Measurements from ENCODE around the gene ATP6V0D1.
"Not testable (repeated sequence)": the region's sequence is repeated elsewhere in the genome, so short reads cannot be mapped to it uniquely, and the experiment has no call there.

Gene ATP6V0D1

DNA sequence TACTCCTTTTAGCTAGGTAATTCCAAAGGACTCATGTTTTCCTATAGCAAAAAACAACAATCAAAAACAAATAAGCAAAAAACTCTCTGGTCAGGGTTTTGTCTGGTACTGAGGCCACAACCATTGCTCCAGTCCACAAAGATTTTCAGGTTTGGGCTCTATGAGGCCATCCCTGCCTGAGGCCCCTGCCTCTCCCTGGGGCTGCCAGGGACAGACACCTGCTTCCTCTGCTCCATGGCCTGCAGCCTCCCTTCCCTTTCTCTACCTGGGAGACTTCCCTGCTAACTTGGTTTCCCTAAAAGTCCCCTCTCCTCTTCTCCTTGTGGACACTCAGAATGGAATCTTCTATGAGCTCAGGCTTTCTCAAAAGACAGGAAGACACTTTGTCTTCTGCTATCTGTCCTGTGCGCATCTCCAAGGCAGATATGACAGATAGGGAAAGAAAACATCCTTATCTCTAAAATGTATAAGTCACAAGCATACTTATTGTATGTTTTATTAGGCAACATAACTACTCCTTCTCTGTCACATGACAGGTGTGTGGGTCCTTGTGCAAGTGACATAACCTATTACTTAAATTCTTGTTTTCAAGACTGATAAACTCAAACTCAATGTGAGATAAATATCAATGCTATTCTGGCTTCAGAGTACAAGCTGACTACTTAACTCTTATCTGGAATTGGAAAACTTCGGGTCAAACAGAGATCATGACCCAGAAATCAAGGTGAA lies 63.5 kb downstream of the ATP6V0D1 start:
- H3K9me3 ChIP-seq (ENCODE audit: low read length): no peaks in the 10 kb centered on the region
- no peaks in the 10 kb centered on the region for H3K27me3 ChIP-seq (ENCODE audit: insufficient read depth, low read length)
- H2AFZ ChIP-seq (ENCODE audit: low read depth, low read length): no peak overlapping the region
- H3K4me3 ChIP-seq (ENCODE audit: low read length): no peak overlapping the region
- H3K4me1 ChIP-seq (ENCODE audit: insufficient read depth, low read length): peaks cover 2% of the 10 kb centered on the region
- no peaks in the 10 kb centered on the region for H3K36me3 ChIP-seq (ENCODE audit: insufficient read depth, low read length)

DNA sequence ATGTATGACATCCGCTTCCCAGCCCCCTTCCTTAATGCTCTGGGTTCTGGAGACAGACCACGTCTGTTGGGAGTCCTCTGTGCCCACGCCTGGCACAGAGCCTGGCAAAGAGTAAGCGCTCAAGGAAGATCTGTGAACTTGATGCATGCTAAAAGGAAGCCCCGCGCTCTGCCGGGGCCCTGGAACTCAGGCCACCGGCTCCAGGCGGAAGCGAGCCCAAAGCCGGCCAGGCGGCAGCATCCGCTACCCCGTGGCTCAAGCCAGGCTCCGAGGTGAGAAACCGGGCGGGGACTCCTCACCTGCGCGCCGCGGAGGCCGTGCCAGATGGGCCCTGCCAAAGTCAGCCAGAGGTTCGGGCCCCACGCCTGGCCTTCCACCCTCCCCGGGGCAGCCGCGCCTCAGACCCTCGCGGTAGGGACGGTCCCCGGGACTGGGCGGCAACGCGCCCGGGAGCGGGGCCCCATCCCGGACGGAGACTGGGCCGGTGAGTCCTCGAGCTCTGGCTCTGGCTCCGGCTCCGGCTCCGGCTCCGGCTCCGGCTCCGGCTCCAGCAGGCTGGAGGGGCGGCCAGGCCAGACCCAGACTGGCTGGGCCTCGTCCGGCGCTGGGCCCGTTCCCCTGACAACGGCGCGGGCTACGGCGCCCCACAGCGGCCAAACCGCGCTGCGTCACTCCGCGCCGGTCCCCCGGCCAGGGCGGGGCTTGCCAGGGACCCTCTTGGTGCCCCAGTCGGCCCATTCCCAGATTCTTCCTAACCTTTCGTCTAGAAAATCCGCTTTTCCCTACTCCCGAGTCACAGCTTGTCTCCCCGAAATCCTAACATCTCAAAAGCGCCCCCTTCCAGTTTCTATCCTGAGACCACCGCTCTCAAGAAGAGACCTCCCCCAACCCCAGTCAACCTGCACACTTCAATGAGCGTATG lies 64.8 kb downstream of the ATP6V0D1 start, which contains the start of gene ZDHHC1:
Gene ZDHHC1 (minus strand): TSS at position 606 of the 922 bp plus-strand sequence. CDS start 8,702 bp downstream, outside the sequence.
- peak within 1 kb of the TSS; percentile 70 for H2AFZ ChIP-seq (ENCODE audit: low read depth, low read length)
- peak within 1 kb of the TSS; percentile 65 for H3K4me3 ChIP-seq (ENCODE audit: low read length)
- no peaks in the 10 kb centered on the region for H3K36me3 ChIP-seq (ENCODE audit: insufficient read depth, low read length)
- peaks cover 2% of the 10 kb centered on the region for H3K4me1 ChIP-seq (ENCODE audit: insufficient read depth, low read length)
- H3K9me3 ChIP-seq (ENCODE audit: low read length): no peaks in the 10 kb centered on the region
- H3K27me3 ChIP-seq (ENCODE audit: insufficient read depth, low read length): no peaks in the 10 kb centered on the region

DNA sequence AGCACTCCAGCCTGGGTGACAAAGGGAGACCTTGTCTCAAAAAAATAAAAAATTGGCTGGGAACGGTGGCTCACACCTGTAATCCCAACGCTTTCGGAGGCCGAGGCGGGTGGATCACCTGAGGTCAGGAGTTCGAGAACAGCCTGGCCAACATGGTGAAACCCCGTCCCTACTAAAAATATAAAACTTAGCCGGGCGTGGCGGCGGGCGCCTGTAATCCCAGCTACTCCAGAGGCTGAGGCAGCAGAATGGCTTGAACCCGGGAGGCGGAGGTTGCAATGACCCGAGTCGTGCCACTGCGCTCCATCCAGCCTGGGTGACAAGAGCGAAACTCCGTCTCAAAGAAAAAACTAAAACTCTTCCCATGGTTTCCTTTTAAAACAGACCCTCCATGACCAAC lies 65.5 kb downstream of the ATP6V0D1 start:
- not testable (repeated sequence) for H3K4me1 ChIP-seq (ENCODE audit: insufficient read depth, low read length); H3K27me3 ChIP-seq (ENCODE audit: insufficient read depth, low read length); H3K36me3 ChIP-seq (ENCODE audit: insufficient read depth, low read length); H3K9me3 ChIP-seq (ENCODE audit: low read length)
- peak overlapping the region; percentile 70 for H2AFZ ChIP-seq (ENCODE audit: low read depth, low read length)
- H3K4me3 ChIP-seq (ENCODE audit: low read length): peak overlapping the region; percentile 65

DNA sequence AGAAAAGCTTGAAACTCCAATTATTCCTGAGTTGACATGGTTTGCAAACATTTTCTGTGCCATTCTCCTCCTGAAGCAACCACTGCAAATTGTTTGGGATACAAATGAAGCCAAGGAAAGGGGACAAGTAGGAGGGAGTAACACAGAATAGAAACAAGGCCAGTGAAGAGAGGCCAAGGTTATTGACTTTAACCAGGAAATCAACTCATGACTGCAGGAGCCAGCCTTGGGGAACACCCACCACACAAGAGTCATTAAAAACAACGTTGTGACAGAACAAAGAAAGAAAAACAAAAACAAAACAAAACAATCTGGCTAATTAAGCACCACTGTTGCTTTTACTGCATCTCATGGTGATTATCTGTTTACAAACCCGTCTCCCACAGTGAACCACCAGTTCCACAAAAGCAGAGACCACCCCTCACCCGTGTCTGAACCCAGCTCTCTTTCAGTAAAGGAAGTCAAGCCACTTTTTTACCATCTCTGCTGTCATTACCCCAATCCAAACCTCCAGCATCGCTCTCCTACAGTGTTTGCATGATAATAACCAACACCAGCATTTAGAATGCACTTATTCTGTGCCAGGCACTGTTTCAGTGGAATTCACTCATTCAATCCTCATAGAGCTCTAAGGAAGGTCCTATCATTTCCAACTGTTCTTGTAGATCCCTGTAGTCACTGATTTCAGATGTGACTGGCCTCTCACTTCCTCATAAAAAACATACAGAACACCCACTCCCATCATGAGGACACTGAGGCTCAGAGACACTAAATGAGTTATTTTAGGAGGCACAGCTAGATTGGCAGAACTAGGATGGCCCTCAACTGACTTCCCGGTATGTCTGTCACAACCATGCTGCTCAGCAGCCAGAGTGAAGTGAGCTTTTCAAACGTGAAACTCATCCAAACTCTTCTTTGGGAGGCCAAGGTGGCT lies 66.7 kb downstream of the ATP6V0D1 start:
- Histone ChIP-seq H3K4me1 (ENCODE audit: insufficient read depth, low read length) (peaks cover 2% of the 10 kb centered on the region), H3K27me3 (ENCODE audit: insufficient read depth, low read length) (no peaks in the 10 kb centered on the region), H3K9me3 (ENCODE audit: low read length) (no peaks in the 10 kb centered on the region), H2AFZ (ENCODE audit: low read depth, low read length) (no peak overlapping the region), H3K36me3 (ENCODE audit: insufficient read depth, low read length) (no peaks in the 10 kb centered on the region), H3K4me3 (ENCODE audit: low read length) (no peak overlapping the region)

DNA sequence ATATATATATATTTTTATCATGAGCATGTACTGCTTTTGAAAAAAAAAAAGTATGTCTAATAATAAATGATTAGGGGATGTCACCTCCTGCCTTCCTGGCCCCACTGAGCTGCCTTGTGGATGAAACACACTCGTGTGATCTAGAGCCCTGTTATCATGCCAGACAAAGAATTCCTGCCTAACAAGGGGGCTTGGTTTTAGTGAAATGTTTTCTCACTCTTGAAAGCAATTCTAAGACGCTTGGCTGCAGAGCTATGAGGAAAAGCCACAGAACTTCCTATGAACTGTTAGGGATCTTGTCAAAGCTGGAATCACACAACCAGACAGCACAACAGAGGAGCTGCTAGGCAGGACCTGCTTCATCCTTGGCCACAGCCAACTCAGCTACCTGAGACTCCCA lies 68.7 kb downstream of the ATP6V0D1 start:
- Histone ChIP-seq H3K4me3 (ENCODE audit: low read length) (no peak overlapping the region), H3K4me1 (ENCODE audit: insufficient read depth, low read length) (peaks cover 2% of the 10 kb centered on the region), H3K27me3 (ENCODE audit: insufficient read depth, low read length) (no peaks in the 10 kb centered on the region), H2AFZ (ENCODE audit: low read depth, low read length) (no peak overlapping the region), H3K9me3 (ENCODE audit: low read length) (no peaks in the 10 kb centered on the region), H3K36me3 (ENCODE audit: insufficient read depth, low read length) (no peaks in the 10 kb centered on the region)

DNA sequence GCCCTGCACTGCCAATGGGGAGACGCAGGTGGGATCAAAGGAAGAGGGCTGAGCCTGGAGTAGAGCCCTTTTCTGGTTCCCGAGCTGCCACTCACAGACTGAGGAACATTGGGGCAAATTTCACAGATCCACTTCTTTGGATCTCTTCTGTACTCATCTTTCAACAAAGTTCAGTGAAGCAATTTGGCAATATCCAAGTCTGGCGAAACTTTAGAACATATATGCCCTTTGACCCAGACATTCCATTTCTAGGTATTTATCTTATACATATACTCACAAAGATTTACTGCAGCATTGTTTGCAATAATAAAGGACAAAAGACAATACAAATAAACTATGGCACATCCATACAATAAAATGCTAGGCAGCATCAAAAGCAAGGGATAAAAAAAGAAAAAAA lies 69.6 kb downstream of the ATP6V0D1 start:
- Histone ChIP-seq H3K27me3 (ENCODE audit: insufficient read depth, low read length) (no peaks in the 10 kb centered on the region), H3K9me3 (ENCODE audit: low read length) (no peaks in the 10 kb centered on the region), H3K4me1 (ENCODE audit: insufficient read depth, low read length) (peaks cover 2% of the 10 kb centered on the region), H3K36me3 (ENCODE audit: insufficient read depth, low read length) (no peaks in the 10 kb centered on the region), H2AFZ (ENCODE audit: low read depth, low read length) (no peak overlapping the region), H3K4me3 (ENCODE audit: low read length) (no peak overlapping the region)

DNA sequence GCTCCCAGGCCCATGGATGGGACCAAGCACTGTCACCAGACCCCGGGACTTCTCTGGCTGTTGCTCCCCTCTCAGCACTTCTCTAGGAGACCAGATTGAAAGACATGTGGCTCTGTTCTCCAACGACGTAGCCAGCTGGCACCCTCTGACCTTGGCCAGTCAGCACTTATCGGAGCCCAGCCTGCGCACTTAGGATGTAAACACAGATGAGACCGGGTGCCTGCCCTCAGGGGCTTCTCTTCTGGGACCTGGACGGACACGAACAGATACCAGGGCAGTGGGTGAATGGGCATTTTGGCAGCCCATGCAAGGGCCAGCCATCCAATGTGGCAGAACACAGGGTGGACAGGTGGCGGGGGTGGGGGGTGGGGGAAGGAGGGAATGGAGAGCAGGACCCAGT lies 71.3 kb downstream of the ATP6V0D1 start:
- H3K4me3 ChIP-seq (ENCODE audit: low read length): no peak overlapping the region
- no peaks in the 10 kb centered on the region for H3K9me3 ChIP-seq (ENCODE audit: low read length)
- no peaks in the 10 kb centered on the region for H3K36me3 ChIP-seq (ENCODE audit: insufficient read depth, low read length)

DNA sequence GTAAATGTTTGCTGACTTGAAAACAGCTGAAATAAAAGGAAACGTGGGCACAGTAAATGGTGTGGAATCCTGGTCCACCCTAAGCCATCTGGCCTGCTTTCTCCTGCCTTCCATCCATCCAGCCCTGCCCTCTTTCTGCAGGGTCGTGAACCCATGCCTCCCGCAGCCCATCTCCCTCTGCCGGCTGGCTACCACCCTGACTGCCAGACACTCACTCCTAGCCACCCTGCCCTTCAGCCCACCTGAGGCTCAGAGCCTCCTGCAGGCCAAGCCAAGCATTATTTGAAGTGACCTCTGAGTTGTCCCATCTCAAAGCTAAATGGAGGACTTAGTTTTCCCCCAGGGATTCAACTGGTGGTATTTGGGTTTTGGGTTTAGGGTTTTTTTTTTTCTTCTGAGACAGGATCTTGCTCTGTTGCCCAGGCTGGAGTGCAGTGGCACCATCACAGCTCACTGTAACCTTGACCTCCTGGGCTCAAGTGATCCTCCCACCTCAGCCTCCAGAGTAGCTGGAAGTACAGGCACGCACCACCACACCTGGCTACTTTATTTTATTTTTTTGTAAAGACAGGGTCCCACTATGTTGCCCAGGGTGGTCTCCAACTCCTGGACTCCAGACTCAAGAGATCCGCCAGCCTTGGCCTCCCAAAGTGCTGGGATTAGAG lies 73.0 kb downstream of the ATP6V0D1 start:
- Histone ChIP-seq H2AFZ (ENCODE audit: low read depth, low read length) (no peak overlapping the region), H3K9me3 (ENCODE audit: low read length) (no peaks in the 10 kb centered on the region), H3K36me3 (ENCODE audit: insufficient read depth, low read length) (no peaks in the 10 kb centered on the region), H3K4me1 (ENCODE audit: insufficient read depth, low read length) (no peaks in the 10 kb centered on the region), H3K4me3 (ENCODE audit: low read length) (no peak overlapping the region), H3K27me3 (ENCODE audit: insufficient read depth, low read length) (no peaks in the 10 kb centered on the region)

More for the DNA sequence above, 71.3 kb downstream of the ATP6V0D1 start:
- H2AFZ ChIP-seq (ENCODE audit: low read depth, low read length): no peak overlapping the region
- H3K4me1 ChIP-seq (ENCODE audit: insufficient read depth, low read length): no peaks in the 10 kb centered on the region
- no peaks in the 10 kb centered on the region for H3K27me3 ChIP-seq (ENCODE audit: insufficient read depth, low read length)

DNA sequence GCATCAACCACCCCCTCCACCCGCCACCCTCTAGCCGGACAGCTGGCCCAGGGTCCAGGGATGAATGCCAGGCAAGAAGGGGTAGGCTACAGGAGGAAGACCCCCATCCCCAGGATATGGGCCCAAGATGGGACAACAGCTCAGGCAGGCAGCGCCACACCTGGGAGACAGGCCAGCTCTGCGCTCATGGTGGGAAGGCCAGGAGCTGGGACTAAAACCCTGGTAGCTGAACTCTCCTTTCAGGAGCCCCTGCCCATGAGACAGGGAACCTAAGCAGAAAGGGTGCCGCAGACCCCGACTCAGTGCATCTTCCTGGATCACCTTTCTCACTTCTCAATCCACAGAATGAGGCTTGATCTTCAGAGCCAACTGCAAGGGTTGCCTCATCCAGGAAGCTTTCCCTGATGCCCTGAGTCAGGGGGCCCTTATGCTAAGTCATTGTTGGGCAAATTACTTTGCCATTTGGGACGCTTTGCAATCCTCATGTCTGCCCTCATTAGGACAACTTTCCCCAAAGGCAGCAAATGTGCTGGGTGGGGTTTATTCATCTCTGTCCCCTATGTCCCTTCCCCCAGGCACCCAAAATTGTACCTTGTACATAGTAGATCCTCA lies 73.7 kb downstream of the ATP6V0D1 start:
- H3K27me3 ChIP-seq (ENCODE audit: insufficient read depth, low read length): no peaks in the 10 kb centered on the region
- no peak overlapping the region for H3K4me3 ChIP-seq (ENCODE audit: low read length)
- no peak overlapping the region for H2AFZ ChIP-seq (ENCODE audit: low read depth, low read length)
- H3K9me3 ChIP-seq (ENCODE audit: low read length): no peaks in the 10 kb centered on the region
- no peaks in the 10 kb centered on the region for H3K36me3 ChIP-seq (ENCODE audit: insufficient read depth, low read length)
- peaks cover 2% of the 10 kb centered on the region for H3K4me1 ChIP-seq (ENCODE audit: insufficient read depth, low read length)

DNA sequence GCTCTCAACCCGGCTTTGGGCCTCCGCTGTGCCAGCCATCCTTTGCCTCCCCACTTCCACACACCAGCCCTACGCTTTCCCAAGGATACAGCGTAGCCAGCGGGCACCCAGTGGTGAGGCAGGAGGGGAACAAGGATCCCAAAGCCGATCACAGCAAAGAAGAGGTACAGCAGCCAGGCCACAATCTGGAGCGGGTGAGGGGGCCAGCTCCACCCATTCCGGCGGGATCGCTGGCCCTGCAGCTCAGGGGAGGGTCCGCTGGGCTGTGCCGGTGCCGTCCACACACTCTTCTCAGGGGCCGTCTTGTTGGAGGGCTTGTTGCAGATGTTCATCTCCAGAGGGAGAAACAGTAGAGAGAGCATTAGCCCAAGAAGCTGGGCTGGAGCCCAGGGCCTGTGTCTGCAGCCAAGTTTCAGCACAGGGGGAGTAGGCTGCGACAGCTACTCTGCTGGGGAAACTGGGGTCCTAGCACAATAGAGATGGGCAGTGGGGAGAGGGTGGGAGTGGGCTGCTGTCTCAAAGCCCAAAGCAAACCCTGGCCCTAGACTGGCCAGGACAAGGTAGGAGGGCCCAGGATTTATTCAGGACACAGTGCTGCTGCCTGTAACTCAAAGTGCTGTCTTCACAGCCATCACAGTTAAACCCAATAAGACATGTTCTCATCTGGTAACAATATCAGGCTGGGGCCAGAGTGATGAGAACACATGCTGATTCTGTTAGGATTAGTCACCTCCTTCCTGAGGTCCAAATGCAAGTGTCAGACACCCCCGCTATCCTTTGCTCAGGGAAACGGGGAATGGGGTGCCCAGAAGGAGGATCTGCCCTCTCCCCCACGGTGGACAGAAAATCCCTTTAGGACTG lies 74.6 kb downstream of the ATP6V0D1 start:
- Histone ChIP-seq H3K4me3 (ENCODE audit: low read length) (no peak overlapping the region), H3K9me3 (ENCODE audit: low read length) (no peaks in the 10 kb centered on the region), H3K4me1 (ENCODE audit: insufficient read depth, low read length) (peaks cover 6% of the 10 kb centered on the region), H3K27me3 (ENCODE audit: insufficient read depth, low read length) (no peaks in the 10 kb centered on the region), H2AFZ (ENCODE audit: low read depth, low read length) (no peak overlapping the region), H3K36me3 (ENCODE audit: insufficient read depth, low read length) (no peaks in the 10 kb centered on the region)

DNA sequence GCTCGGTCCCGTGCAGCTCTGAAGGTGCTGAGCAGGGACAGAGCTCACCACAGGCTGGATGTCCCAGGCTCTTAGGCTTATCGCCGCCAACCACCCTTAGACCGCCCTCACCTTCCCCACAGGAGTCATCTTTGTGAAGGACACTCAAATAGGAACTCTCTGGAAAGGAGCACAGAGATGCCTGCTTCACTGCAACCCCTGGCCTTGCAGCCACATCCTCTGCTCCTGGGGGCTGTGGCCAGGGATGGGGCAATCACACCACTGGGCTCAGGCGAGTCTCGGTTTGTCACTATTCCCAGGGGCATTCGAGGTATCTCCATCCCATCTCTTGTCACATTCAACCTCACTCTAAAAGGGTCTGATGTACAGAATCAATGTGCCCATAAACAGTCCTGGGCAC lies 75.6 kb downstream of the ATP6V0D1 start:
- Histone ChIP-seq H3K27me3 (ENCODE audit: insufficient read depth, low read length) (no peaks in the 10 kb centered on the region), H3K4me1 (ENCODE audit: insufficient read depth, low read length) (peaks cover 6% of the 10 kb centered on the region), H3K4me3 (ENCODE audit: low read length) (no peak overlapping the region), H2AFZ (ENCODE audit: low read depth, low read length) (no peak overlapping the region), H3K36me3 (ENCODE audit: insufficient read depth, low read length) (no peaks in the 10 kb centered on the region), H3K9me3 (ENCODE audit: low read length) (no peaks in the 10 kb centered on the region)
